GM04504 (cell line): ENCODE results near the gene CLCA1.
"Not testable (repeated sequence)": the region's sequence is repeated elsewhere in the genome, so short reads cannot be mapped to it uniquely, and the experiment has no call there.

Source experiments
- DNase-seq: peaks from one replicate; pipeline ENCODE4 v3.0.0-alpha.2; 2012; ENCODE audit warnings: low read depth

CLCA1 gene

DNA sequence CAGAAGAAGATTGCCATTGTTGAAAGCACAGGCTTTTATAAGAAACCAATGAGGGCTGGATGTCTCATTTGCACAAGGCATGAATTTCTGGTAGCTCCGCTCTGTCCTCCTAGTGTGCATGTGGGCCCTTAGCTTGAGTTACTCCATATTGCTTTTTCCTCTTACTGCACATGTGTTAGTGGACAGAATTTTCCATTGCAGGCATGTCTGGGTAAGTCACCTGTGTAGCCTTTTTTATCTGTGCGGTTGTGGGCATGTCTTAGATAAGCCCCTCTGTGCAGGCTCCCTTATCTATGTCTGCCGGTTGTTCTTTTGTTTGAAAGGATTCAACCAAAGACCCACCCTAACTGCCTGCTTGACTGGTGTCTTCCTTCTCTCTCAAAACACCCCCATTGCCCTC lies 7.2 kb upstream of the CLCA1 start:
- no peak for DNase-seq

DNA sequence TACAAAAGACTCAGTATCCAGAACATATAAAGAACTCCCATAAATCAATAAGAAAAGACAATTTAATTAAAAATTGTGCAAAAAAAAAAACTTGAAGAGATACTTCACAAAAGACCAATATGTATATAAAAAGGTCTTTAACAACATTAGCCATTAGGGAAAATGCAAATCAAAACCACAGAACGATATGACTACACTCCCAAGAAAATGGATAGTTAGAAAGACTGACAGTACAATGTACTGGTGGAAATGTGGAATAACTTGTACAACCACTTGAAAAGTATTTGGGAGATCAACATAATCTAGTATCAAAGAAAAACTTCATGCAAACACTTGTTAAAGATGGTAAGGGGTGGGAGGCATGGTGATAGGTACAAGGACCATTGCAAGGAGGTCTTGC lies 3.9 kb upstream of the CLCA1 start:
- DNase-seq, result no peak

DNA sequence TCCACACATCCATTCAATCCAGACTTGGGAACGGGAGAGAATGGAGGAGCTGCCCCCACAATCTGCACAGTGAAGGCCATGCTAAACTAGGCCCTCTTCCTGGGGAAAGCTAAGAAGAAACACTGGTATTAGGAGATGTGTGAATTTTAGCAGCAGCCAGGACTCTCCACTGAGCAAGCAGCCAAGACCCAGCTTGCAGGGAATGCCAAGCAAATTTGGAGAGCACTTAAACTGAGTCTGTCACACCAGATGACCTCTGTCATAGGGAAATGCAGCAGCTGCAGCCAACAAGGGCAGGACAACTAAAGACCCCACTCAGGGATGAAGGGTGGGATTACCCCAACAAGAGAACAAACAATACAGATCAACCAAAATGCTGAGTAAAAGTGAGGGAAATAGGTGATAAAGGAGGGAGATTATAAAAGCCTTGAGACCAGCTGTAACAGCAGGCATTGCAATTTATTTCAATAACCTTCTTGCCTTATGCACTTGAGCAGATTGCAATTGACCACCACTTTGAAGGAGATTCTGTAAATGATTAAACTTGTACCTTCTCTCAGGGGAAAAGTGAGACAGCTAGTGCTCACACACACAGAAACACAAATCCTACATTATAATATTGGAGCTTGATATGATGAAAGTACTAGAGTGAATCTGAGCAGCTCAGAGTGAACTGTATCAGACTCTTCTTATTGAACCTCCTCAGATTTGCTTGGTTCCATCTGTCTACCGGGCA lies 2.5 kb upstream of the CLCA1 start:
- DNase-seq, result no peak

DNA sequence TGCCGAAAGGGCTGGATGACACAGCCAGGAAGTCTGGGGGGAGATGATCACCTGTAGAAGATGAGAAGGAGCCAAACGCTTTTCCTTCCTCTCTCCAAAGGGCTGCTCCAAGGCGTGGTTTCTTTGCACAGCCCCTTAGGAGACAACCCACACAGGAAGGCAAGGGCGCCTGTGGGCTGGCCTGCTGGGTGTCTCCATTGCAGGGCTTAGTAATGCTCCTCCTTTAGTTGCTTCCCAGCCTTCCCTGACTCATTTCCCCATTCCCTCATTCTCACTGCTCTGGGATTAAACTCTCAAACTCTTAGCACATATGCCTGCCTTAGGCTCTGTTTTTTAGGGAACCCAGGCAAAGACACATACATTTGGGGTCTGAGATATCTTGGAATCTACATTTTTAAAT lies 1.7 kb upstream of the CLCA1 start:
- no peak for DNase-seq

DNA sequence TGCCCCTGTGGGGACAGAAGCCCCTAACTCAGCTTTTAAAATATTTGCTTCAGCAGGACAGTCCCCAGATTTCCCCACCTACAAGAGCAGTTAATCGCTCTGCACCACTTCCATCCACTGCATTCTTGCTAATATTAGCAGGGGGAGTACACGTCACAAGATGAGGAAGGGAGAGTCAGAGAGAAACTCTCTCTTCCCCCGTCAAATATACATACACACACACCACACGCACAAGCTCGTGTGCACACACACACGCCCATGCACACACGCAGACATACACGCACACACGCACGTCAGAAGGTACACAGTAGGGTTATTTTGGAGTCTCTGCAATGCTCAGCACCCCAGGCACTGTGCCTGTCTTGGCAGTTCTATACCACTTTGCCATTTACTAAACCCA lies 2.1 kb downstream of the CLCA1 start:
- DNase-seq, result no peak

DNA sequence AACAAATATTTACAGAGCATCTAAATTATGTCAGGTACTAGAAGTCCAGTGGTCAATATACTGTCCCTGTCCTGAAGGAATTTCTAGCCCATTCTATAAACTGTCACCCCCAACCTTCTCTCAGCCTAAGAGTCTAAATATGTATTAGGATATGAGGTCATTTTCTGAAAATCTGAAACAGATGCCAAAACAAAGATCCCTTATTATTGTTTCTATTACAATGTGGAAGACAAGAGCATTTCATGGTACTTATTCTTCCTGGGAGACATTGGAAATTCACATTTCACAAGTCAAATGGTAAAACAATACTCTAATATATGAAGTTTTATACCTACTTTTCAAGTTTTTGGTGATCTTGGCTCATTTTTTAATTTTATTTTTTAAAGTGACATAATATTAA lies 2.6 kb downstream of the CLCA1 start:
- DNase-seq, result no peak

DNA sequence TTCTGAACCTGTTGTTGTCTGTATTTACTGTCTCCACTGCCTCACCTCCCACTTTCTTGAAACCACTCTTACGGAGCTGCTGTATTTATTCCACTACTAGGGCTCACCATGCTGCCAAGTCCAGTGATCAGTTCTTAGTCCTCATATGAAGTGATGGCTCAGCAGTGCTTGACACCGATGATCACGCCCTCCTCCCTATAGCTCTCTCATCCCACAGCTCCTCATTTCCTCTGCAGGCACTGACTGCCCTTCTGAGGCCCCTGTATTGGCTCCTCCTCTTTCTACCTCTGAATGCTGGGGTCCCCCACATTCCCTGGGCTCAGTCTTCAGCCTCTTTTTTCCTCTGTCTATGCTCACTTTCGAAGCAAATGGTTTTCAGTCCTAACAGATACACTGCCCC lies 3.4 kb downstream of the CLCA1 start:
- DNase-seq, result no peak

DNA sequence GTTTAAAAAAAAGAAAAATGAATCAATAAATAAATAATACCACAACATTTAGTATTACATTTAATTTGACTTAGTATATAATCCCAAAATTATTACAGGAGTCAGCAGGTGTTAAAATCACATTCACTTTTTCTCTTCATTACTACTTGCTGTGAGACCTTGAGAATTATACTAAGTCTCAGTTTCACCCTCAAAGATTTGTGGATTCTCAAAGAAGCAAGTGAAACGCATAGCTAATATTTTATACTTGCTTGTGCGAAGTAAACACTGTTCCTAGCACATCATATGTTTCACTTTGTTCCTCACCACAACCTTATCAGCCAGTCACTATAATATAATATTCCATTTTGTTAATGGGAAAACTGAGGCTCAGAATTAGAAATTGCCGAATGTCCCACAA lies 4.0 kb downstream of the CLCA1 start:
- DNase-seq, result no peak

DNA sequence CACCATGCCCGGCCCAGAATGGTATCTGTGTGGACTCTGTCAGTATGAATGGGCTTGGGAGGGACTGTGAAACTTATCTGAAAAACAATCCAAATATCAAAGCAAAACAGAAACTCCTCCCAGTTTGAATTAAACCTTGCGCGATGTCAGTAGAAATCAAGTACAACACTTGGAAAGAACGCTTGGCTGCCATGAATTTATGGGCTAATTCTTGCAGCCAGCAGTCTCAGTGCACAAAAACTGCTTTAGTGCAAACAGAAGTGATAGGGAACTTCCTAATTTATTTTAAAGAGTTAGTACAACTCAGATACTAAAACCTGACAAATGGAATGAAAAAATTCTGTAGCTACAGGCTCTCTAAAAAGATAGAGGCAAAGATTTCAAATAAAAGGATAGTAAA lies 8.5 kb downstream of the CLCA1 start:
- no peak for DNase-seq

DNA sequence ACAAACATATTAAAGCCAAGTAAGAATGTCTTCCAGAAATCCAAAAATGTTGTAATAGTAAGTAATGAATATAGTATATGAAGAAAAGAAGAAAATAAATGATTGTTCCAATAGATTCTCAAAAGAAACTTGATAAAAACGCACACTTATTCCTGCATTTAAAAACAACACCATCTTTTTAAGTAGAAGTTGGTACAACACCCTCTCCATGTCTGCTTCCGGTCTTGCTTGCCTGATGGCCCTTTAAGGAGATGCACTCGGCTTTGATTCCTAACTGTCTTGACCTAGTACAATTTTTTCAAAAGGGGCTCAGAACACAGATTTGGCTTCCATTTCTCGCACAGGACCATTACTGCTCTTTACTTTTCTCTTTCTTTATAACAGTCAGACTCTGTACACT lies 9.0 kb downstream of the CLCA1 start:
- no peak for DNase-seq

DNA sequence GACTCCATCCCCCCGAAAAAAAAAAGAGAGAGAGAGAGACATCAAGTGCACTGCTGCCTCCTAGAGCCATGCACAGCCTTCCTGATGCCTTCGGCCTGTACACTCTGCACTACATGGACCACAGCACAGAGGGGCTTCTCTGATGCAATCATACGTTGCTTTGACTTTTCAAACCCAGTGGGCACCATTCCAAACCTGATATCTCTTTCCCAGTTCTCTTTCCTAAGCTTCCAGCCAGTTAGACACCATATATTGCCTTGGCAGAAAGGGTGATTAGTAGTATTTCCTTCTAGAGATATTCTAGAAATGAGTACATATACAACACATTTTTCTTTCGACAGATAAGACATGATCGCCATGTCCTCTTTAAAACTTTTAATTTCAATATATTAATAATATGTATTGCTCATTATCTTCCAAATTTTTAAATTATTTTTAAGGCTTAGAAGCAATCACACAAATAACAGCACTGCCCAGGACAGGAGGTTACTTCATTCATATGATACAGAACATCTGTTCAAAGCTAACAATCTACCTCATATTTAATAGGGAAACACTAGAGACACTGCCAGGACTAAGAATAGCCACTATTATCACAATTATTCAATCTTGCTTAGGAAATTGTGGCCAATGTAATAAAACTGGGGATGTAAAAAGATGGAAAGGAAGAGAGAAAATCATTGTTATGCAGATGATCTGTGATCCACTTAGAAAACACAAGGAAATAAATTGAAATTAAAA lies 9.9 kb downstream of the CLCA1 start:
- DNase-seq, result no peak

DNA sequence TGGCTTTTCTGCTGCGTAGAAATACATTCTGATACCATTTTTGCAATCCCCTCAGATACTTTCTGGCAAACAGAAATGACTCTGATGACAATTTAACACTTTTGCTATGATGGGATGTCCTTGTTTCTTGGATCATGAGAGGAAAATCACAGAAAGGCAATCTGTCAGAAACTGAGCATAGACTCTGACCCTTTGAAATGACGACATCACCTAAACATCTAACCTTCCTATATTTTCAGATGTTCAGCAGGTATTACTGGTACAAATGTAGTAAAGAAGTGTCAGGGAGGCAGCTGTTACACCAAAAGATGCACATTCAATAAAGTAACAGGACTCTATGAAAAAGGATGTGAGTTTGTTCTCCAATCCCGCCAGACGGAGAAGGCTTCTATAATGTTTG lies 13.2 kb downstream of the CLCA1 start:
- no peak for DNase-seq

DNA sequence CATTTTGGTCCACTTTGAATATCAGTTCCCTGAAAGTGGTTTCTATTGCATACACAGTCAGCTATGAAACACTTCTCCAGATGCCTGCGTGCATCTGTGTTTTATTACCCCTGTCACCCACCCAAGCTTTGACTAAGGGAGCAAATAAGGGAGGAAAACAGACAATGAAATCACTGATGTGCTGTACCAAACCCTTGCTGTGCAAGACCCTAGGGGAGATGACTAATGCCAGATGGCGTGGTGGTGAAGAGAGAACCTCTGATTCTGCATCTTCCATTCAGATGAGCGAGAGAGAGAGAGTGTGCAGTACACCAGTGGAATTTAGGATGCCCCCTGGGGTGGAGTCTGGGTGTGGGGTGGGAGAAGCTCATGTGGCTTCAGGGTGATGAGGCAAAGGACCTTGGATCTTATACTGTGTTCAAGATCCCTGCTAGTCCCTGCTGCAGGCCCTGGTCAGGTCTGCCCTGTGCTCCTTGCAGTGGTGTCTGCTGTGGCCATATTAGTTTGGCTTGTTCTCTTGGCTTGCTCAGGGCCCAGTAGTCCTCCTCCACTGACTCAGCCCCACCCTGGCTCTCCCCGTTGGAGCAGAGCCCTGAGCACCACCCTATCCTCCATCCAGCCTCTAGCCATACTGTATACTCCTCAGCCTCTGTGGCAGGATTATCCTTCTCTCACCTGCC lies 18.5 kb downstream of the CLCA1 start:
- DNase-seq, result peak; percentile 98

DNA sequence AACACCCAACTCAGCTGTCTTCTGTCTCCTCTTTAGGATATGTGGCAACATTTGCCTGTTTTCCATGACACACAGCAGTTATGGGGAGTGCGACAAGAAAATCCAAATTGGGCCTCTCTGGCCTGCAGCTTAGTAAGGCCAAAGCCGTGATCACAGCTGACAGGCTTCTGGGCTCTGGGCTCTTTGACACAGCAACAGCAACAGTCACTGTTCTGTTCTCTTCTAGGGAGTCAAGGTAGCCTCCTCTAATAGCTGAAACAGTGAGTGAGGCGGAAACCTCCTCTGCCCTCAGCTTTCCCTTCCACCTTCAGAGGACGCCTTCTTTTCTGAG lies 19.0 kb downstream of the CLCA1 start:
- DNase-seq, result no peak

DNA sequence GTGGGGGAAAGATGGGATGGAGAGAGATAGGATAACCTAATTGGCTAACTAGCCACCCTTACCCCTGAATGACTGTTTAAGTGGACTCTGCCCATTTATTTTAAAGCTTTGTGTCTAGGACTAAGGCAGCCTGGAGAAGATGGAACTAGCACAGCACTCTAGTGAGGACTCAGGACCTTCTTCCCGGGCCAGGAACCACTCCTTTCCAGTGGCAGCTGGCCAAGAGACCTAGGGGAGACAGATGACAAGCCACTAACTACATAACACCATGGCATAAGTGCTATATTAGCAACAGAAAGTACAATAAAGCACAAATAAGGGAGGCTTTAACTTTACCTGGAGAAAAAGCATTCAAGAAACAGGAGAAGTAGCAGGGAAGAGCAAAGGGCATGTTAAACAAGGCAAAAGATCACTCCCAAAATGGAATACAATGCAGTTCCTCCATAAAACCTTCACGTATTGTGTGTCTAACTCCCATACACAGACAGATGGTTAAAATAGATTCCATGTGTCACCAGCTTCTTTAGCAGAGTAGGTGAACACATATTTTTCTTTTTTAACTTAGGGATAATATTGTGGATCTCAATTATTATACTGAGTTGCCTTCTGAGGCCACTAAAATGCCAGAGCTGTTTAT lies 20.6 kb downstream of the CLCA1 start:
- DNase-seq, result no peak

DNA sequence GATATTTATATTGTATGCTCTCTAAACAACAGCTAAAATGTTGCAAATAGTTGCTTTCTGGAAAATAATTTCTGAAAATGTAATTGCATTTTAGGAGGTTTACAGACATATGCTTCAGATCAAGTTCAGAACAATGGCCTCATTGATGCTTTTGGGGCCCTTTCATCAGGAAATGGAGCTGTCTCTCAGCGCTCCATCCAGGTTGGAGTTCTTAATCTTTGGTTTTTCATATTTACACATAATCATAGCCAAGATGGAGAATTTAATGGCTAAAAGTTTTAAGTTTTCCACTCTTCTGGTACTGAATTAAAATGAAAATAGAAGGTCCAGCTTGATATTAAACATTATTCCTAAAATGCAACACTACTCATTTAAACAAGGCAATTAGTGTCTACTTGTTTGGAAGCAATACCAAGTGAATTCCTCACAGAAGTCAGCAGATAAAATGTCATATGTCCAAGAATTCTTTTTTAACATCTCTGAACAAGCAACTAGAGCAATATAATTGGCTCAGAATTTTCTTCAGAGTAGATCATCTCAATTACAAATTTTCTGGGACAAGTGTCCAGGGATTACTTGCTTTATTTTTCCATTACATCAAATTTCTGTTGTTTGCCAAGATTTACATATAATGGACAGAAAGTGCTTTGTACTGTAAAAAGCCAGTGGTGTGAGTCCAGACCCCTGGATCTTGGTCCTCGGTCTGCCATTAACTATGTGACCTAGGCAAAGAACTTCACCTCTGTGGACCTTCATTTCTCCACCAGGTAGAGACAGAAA lies 22.6 kb downstream of the CLCA1 start:
- DNase-seq, result no peak

DNA sequence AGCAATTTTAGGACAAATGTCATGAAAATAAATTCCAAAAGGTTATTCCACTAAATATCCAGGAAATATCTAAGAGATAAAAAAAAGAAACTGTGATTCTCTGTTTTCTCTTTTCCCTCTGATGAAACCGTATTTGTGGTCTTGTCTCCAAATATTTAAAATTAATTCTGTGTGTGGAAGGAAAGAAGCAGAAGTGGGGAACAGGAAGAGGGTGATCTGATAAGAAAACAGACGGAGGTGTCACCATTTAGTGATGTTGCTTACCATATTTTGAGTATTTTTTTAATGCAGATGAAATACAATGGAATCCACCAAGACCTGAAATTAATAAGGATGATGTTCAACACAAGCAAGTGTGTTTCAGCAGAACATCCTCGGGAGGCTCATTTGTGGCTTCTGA lies 29.6 kb downstream of the CLCA1 start:
- no peak for DNase-seq

DNA sequence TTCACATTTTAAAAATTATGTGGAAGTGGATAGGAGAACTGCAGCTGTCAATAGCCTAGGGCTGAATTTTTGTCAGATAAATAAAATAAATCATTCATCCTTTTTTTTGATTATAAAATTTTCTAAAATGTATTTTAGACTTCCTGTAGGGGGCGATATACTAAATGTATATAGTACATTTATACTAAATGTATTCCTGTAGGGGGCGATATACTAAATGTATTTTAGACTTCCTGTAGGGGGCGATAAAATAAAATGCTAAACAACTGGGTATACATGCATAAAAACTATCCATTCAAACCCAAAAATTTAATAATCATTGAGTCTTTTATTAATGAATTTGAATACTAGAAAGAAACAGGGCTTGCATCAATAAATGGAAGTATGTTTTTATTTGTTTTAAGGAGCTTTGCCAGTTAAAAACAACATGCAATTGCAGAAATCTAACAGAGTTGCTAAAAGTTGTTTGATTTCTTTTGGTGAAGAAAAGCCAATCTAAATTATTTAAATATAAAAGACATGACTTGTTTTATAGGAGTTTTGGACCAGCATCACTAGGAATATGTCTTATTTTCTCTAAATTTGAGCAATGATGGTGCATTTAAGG lies 31.4 kb downstream of the CLCA1 start:
- DNase-seq, result no peak

DNA sequence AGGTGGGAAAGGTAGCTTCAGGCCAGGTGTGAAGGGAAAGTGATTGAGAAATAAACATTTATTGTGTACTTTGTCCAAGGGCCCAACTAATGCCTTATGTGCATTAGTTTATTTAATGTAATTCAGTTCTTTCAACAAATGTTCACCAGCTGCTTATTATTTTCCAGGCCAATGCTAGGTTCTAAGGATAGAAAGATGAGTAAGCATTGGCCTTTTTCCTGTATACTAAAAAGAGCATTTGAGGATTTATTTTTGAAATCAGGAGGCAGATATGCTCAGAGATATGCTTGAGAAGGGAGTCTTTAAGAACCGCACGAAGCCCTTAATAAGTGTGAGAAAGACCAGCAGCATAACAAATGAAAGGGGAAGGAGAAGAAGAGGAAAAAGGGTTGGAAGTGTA lies 32.0 kb downstream of the CLCA1 start:
- DNase-seq, result no peak

DNA sequence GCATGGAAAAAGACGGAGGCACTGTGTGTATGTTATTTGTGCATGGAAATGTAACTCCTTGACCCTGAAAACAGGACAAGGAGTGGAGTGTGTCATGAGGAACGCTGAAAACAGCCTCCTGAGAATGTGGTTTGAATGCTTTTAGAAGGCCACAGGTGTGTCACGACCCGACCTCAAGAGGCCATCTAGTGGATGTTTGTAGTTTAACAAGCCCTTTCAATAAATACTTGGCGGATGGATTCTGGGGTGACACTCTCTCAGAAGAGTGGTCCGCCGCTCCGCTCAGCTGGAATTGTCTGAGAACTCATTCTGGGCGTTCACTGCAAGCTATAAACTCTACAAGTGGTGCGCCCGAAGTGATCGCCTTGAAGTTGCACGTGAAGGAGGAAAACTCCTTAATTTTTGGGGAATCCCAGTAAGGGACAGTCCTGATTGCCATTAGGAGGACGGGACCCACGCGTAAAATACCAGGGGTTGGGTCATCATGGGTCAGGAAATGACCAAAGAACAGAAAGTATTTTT lies 33.5 kb downstream of the CLCA1 start:
- not testable (repeated sequence) for DNase-seq

DNA sequence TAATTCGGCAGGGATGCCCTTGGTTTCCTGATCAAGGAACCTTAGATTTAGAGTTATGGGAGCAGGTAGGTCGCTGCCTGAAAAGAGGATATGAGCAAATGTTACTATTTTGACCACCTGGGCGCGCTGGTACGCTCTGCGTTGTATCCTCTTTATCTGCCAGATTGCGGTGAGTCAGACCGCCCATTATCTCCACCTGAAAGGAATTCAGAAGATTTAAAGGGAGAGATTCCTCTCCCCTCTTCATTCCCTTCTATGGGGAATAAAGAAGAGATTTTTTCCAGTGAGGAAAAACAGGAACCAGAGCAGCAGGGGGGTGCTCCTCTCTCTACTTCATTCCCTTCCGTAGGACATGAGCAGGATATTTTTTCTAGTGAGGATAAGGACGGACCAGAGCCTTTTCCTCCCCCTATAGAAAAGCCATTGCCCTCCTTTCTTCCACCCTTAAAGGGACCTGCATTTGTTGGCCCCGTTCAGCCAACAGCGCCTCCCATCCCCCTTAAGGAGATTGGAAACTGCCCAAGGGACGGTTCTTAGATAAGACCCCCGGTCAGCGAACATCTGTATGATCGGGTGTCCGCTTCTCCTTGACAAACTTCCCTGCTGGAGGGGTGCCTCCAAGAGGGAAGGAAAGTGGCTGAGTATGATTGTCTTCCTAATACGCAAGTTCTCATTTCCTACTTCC lies 34.1 kb downstream of the CLCA1 start:
- no peak for DNase-seq
